ENCODE measurements around the gene SLC38A3. TPM values are rescaled to one million over a fixed set of nuclear protein-coding genes. Genes with fewer than 3 reads are reported as not detected.
A peak's percentile ranks its signal among the peaks of the same experiment; 100 is the strongest.

Gene SLC38A3
- total RNA-seq (2014; rRNA removed; shearing (Covaris generic)) (under 0.01 TPM in 1 of 2 replicates, not detected in the other), polyA plus RNA-seq (2016; fragmentation: Nextera tagmentation; extraction: Ambion mirVana) (0.36 and 0.93 TPM in 2 replicates)

DNA sequence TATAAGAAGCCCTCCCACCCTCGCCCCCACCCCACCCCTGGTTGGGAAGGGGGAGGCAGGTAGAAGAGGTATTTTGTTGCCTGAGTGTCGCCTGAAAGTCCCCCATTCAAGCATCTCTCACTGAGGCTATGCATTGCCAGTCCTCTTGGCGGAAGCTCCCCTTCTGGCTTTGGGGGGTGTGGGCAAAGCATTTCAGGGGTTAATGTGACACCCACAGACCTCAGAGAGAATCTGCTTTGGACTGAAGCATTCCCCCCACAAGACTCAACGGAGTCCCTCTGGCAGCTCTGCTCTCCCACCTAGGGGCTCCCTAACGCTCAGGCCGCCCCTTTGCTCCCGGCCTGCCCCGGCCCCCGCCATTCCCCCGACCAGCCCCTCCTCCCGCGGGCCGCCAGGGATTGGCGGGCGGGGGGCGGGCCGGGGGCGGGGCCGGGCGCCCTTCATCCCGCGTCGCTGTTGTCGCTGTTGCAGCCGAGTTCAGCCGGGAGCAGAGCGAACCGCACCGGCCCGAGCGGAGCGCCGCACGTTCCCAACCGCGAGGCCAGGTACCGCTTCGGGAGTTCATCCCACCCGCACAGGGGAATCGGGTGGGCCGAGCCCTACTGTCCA, at the start of gene SLC38A3:
TSS of gene SLC38A3 (plus strand) at position 468 of the 609 bp plus-strand sequence. CDS start 8,929 bp downstream, outside the sequence.
- H3K27ac ChIP-seq: no peak within 1 kb of the TSS
- 1% methylated on average over 15 to 25 of the region's 41 CpGs for WGBS, 2 experiments (ENCODE audit: low coverage in 1 of 2, low lambda C conversion rate in 2 of 2, missing lambda C conversion rate in 2 of 2)
- no peaks in the 10 kb centered on the region for H3F3A ChIP-seq (ENCODE audit: insufficient read depth)
- no peak for DNase-seq
- peaks cover 16% of the 10 kb centered on the region for H3K27me3 ChIP-seq (replicated peaks; ENCODE audit: insufficient read depth)
- H3K9me2 ChIP-seq (ENCODE audit: insufficient read depth): no peaks in the 10 kb centered on the region
- peak within 1 kb of the TSS; percentile 34; the same call in 1 of the 2 replicates for H3K4me3 ChIP-seq
- H4K20me1 ChIP-seq (ENCODE audit: insufficient read depth): no peaks in the 10 kb centered on the region
- H3K4me2 ChIP-seq (ENCODE audit: unreplicated experiment): no peak within 1 kb of the TSS
- no peaks in the 10 kb centered on the region for H3K9me3 ChIP-seq (ENCODE audit: low read depth)
- TF ChIP-seq EZH2phosphoT487 (IDR thresholded peaks at IDR 0.05; ENCODE audit: insufficient read depth, low read depth) (no peak), EZH2 (IDR thresholded peaks at IDR 0.05; ENCODE audit: insufficient read depth, poor library complexity, severe bottlenecking) (no peak)
- H3K36me3 ChIP-seq (ENCODE audit: low read depth): no peaks in the 10 kb centered on the region
- in situ Hi-C loops (cut with MboI): loop anchor here (25.0 kb wide), 1 partner anchor 332 kb away; no protein-coding TSS in a partner anchor
- H3K4me1 ChIP-seq (ENCODE audit: insufficient read depth): no peaks in the 10 kb centered on the region; the same call in 1 of the 2 replicates
- no peaks in the 10 kb centered on the region for H3K79me2 ChIP-seq (ENCODE audit: insufficient read depth)
- no peak within 1 kb of the TSS for H3K9ac ChIP-seq
- 0 out of 2 replicates have a peak within 1 kb of the TSS, but pooled peaks have one; percentile 15 for H2AFZ ChIP-seq

DNA sequence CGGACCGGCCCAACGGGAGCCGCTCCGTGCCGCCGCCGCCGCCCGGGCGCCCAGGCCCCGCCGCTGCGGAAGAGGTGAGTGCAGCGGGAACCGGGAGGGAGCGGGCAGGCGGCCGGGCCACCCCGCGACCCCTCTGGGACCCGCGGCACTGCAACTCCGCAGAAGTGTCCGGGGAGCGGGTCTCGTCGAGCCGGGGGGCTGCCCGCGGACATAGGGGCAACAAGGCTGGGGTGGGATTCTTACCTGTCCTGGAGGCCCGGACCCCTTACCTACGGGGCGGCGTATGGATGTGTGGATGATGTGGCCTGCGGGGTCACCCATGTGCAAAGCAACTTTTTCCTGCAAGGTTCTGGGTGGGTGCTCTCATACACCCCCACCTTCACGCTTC, 49.6 kb upstream of the SLC38A3 start:
- Histone ChIP-seq H3F3A (ENCODE audit: insufficient read depth) (no peaks in the 10 kb centered on the region), H3K4me3 (peak overlapping the region; percentile 75), H3K27me3 (replicated peaks; ENCODE audit: insufficient read depth) (peaks cover 8% of the 10 kb centered on the region), H2AFZ (no peak overlapping the region), H3K9me3 (ENCODE audit: low read depth) (no peaks in the 10 kb centered on the region), H3K9ac (peak overlapping the region; percentile 46; the same call in 1 of the 2 replicates), H3K79me2 (ENCODE audit: insufficient read depth) (no peaks in the 10 kb centered on the region), H4K20me1 (ENCODE audit: insufficient read depth) (no peaks in the 10 kb centered on the region), H3K27ac (no peak overlapping the region), H3K36me3 (ENCODE audit: low read depth) (no peaks in the 10 kb centered on the region), H3K4me2 (ENCODE audit: unreplicated experiment) (peak overlapping the region; percentile 65), H3K4me1 (ENCODE audit: insufficient read depth) (no peaks in the 10 kb centered on the region; the same call in 1 of the 2 replicates), H3K9me2 (ENCODE audit: insufficient read depth) (no peaks in the 10 kb centered on the region)
- no peak for TF ChIP-seq EZH2phosphoT487 (IDR thresholded peaks at IDR 0.05; ENCODE audit: insufficient read depth, low read depth)
- TF ChIP-seq EZH2 (IDR thresholded peaks at IDR 0.05; ENCODE audit: insufficient read depth, poor library complexity, severe bottlenecking): no peak
- in situ Hi-C loops (cut with MboI): no loop called here
- no peak for DNase-seq
- 2 to 3% methylated on average over 22 to 37 of the region's 37 CpGs for WGBS, 2 experiments (ENCODE audit: low coverage in 1 of 2, low lambda C conversion rate in 2 of 2, missing lambda C conversion rate in 2 of 2)

DNA sequence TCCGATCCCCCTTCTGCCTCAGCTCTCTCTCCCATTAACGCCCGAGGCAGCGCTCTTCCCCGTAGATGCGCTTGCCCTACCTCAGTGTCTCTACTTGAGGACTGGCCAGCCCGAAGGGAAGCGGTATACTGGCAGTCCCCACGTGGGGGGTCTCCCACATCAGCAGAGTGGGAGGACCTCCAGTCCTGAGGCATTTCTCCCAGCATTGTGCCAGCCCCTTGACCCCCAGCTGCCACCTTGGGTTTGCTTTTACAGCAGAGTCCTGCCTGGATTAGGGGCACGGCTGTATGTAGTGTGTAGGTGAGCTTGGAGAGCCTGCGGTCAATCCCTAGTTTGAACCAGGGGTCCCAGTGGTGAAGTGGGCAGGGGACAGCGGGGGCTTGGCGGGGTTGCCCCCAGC, 49.2 kb upstream of the SLC38A3 start:
- Histone ChIP-seq H3K4me3 (peak overlapping the region; percentile 75; the same call in 1 of the 2 replicates), H3K9ac (no peak overlapping the region; the same call in 1 of the 2 replicates), H3K4me1 (ENCODE audit: insufficient read depth) (no peaks in the 10 kb centered on the region; the same call in 1 of the 2 replicates), H3K79me2 (ENCODE audit: insufficient read depth) (no peaks in the 10 kb centered on the region), H4K20me1 (ENCODE audit: insufficient read depth) (no peaks in the 10 kb centered on the region), H3K27ac (no peak overlapping the region), H2AFZ (no peak overlapping the region), H3K4me2 (ENCODE audit: unreplicated experiment) (no peak overlapping the region), H3K9me3 (ENCODE audit: low read depth) (no peaks in the 10 kb centered on the region), H3K9me2 (ENCODE audit: insufficient read depth) (no peaks in the 10 kb centered on the region), H3K27me3 (replicated peaks; ENCODE audit: insufficient read depth) (peaks cover 8% of the 10 kb centered on the region), H3K36me3 (ENCODE audit: low read depth) (no peaks in the 10 kb centered on the region), H3F3A (ENCODE audit: insufficient read depth) (no peaks in the 10 kb centered on the region)
- DNase-seq: no peak
- WGBS, 2 experiments (ENCODE audit: low coverage in 1 of 2, low lambda C conversion rate in 2 of 2, missing lambda C conversion rate in 2 of 2): 22 to 33% methylated on average over 13 of the region's 13 CpGs
- in situ Hi-C loops (cut with MboI): no loop called here
- TF ChIP-seq EZH2 (IDR thresholded peaks at IDR 0.05; ENCODE audit: insufficient read depth, poor library complexity, severe bottlenecking): no peak
- TF ChIP-seq EZH2phosphoT487 (IDR thresholded peaks at IDR 0.05; ENCODE audit: insufficient read depth, low read depth): no peak

DNA sequence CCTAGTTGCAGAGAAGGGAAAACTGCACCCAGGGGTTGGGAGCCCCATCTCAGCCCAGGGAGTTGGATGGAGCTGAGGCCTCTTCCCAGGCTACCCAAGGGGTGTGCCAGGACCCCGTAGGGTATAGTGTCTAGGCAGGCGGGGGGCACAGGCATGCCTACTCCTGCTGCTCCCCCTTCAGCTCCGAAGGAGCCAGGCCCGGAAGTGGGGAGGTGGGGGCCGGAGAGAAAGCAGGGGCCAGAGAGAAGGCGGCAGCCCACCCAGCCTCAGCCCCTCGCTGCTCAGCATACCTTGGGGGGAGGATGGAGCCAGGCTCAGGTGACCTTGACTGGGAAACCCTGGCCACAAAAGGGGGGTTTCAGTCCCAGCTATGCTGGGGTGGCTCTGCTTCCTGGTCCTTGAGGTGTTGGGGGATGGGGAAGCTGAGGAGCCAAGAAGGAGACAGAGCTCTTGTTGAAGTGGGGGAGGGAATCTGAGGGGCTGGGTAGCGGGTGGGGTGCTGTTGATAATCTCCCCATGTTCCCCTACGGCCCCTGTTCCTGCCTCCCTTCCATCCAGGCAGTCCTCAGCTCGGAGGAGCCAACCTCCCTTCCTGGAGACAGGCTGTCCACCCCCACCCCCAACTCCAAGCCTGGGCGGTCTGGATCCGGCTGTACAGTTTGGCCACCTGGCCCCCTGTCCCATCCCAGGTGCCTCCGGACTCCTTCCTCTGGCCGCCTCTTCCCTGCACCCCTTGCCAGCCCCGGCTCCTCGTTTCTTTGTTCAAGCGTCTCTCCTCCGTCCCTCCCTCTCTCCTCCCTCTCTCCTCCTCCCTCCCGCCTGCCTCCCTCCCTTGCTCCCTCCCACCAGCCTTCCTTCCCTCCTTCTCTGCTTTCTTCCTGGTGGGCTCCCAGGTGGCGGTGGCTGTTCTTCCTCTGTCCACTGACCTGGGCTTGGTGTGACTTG, 48.2 kb upstream of the SLC38A3 start:
- no peaks in the 10 kb centered on the region for H4K20me1 ChIP-seq (ENCODE audit: insufficient read depth)
- DNase-seq: peak; percentile 42
- TF ChIP-seq EZH2 (IDR thresholded peaks at IDR 0.05; ENCODE audit: insufficient read depth, poor library complexity, severe bottlenecking): no peak
- no peak for TF ChIP-seq EZH2phosphoT487 (IDR thresholded peaks at IDR 0.05; ENCODE audit: insufficient read depth, low read depth)
- no peaks in the 10 kb centered on the region for H3K79me2 ChIP-seq (ENCODE audit: insufficient read depth)
- H3K9me2 ChIP-seq (ENCODE audit: insufficient read depth): no peaks in the 10 kb centered on the region
- H3K4me2 ChIP-seq (ENCODE audit: unreplicated experiment): peak overlapping the region; percentile 58
- peak overlapping the region; percentile 46; the same call in 1 of the 2 replicates for H3K9ac ChIP-seq
- peak overlapping the region; percentile 59 for H3K4me3 ChIP-seq
- H3K27ac ChIP-seq: no peak overlapping the region
- peak overlapping the region; percentile 52 for H2AFZ ChIP-seq
- 11 to 17% methylated on average over 8 to 20 of the region's 20 CpGs for WGBS, 2 experiments (ENCODE audit: low coverage in 1 of 2, low lambda C conversion rate in 2 of 2, missing lambda C conversion rate in 2 of 2)
- no peaks in the 10 kb centered on the region for H3K9me3 ChIP-seq (ENCODE audit: low read depth)
- no peaks in the 10 kb centered on the region; the same call in 1 of the 2 replicates for H3K4me1 ChIP-seq (ENCODE audit: insufficient read depth)
- H3K27me3 ChIP-seq (replicated peaks; ENCODE audit: insufficient read depth): peaks cover 8% of the 10 kb centered on the region
- no peaks in the 10 kb centered on the region for H3F3A ChIP-seq (ENCODE audit: insufficient read depth)
- in situ Hi-C loops (cut with MboI): no loop called here
- no peaks in the 10 kb centered on the region for H3K36me3 ChIP-seq (ENCODE audit: low read depth)

All from GM23248 (cell line).